GM19397 (cell line): Measurements from ENCODE around the gene BTN3A1.
"Not testable (repeated sequence)": the region's sequence is repeated elsewhere in the genome, so short reads cannot be mapped to it uniquely, and the experiment has no call there.

Experiments
- ATAC-seq: cut with Tn5 transposase; IDR thresholded peaks from one replicate; pipeline ENCODE4 v1.9.1; 2021; ENCODE audit warnings: mild to moderate bottlenecking, moderate library complexity; ENCODE audit not compliant: unreplicated experiment

The BTN3A1 gene

GRCh38 chr6:26412954-26413353 lies 10.9 kb downstream of the BTN3A1 start:
- ATAC-seq = no peak

- ATAC-seq = no peak
These were observed 12.2 kb downstream of the BTN3A1 start for GRCh38 chr6:26414281-26414680.

DNA sequence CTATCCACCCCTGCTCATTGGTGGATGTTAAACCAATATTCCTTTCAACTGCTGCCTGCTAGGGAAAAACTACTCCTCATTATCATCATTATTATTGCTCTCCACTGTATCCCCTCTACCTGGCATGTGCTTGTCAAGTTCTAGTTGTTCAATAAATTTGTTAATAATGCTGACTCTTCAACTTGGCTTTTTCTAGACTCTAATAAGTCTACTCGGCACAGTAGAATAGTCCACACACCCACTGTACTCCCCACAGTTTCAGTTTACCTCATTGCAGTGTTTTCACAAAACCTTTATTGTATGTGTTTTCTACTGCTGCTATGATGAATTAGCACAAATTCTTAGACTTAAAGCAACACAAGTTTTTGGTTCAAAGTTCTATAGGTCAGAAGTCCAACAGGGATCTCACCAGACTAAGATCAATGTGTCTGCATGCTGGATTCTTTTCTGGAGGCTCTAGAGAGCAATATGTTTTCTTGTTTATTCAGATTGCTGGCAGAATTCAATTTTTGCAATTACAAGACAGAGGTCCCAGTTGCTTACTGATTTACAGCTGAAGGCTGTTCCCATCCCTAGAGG lies 13.1 kb downstream of the BTN3A1 start:
- no peak for ATAC-seq

GRCh38 chr6:26415791-26416190 lies 13.7 kb downstream of the BTN3A1 start:
- ATAC-seq = no peak

- ATAC-seq = no peak
These were observed 14.2 kb downstream of the BTN3A1 start for GRCh38 chr6:26416288-26416687.

GRCh38 chr6:26418077-26418476 lies 16.0 kb downstream of the BTN3A1 start:
- not testable (repeated sequence) for ATAC-seq

DNA sequence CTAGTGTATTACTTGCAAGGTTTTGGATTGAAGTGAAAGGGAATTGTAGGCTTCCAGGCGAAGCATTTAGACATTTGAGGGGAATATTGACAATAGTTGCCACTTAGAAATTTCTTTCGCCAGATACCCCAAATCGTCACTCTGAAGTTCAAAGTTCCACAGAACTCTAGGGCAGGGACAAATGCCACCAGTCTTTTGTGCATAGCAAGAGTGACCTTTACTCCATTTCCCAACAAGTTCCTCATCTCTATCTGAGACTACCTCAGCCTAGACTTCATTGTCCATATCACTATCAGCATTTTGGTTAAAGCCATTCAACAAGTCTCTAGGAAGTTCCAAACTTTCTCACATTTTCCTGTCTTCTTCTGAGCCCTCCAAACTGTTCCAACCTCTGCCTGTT lies 16.7 kb downstream of the BTN3A1 start:
- ATAC-seq = not testable (repeated sequence)

DNA sequence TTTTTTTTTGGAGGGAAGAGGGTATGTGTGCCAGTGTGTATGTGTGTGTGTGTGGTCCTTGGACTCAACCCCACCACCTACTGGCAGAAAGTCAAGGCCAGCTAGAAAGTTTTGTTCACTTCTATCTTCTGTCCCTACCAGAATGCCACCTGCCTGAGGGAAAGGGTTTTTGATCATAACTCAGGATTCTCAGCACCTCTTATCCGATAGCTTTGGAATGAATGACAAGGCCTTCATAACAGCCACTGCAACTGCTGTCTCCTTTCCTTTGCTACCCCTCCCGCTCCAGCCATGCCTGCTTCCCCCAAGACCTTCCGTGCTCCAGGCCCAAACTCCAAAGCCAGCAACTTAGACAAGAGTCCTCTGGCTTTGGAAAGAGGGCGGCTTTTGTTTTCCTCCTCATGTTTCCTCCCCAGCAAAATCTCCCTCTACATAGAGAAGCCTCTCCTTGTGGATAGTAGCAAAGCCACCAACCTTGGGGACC lies 18.7 kb downstream of the BTN3A1 start:
- no peak for ATAC-seq

- ATAC-seq = no peak
These were observed 19.4 kb downstream of the BTN3A1 start for GRCh38 chr6:26421259-26422144.

DNA sequence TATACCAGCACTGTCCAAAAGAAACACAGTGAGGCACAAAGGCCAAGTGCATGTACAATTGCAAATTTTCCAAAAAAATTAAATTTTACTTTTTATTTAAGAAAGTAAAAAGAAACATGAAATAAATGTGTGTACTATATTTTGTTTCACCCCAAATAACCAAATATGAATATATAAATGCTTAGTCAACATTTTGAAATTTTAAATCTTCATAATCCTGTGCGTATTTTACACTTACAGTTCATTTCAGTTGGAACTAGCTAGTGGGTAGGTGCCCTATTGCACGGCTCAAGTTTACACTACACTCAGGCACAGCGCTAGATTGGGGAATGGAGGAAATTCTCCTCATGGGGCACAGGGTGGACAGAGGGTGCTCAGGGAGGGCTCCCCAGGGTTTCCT lies 20.3 kb downstream of the BTN3A1 start:
- ATAC-seq = no peak

DNA sequence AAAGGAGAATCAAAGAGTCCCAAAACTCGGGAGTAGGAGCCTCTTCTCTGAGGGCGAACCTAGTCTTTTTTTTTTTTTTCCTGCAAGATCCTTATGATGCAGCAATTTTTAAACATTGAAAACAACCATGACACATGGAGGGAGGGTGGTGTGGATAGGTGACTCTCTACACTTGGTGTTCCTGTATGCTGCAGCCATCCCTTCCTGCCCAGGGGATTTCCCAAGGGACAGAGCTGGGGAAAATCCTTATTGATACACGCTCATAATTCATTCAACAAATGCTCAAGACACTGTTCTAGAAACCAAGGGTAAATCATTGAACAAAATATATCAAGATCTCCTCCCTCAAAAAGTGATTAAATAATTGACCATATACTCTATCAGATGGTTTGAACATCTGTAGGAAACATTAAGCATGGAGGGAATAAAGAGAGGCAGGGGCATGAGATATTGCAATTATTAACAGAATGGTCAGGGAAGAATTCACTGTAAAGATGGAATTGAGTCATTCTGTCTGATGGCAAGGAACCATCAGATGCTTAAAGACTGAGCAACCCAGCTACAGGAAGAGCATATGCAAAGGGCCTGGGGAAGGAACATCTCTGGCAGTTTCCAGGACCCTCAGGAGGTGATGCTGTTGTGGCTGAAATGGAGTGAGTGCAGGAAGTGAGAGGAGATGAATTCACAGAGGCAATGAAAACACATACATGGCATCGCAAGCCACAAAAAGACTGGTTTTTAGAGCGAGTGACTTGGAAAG lies 24.8 kb downstream of the BTN3A1 start:
- ATAC-seq = no peak

DNA sequence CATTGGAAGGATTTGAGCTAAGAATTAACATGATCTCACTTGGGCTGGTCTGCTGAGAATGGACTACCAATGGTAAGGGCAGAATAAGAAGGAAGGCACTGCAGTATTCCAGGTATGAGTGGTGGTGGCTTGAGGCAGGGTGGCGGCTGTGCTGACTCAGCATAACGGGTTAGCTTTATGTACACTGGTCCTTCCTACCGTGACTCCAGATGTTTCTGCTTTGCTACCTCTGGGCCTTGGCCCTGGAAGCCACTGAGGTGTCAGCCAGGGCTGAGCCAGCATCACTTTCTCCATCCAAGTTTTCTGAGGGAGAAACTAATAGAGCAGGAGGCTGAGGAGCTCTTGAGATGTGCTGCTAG lies 25.4 kb downstream of the BTN3A1 start:
- no peak for ATAC-seq

DNA sequence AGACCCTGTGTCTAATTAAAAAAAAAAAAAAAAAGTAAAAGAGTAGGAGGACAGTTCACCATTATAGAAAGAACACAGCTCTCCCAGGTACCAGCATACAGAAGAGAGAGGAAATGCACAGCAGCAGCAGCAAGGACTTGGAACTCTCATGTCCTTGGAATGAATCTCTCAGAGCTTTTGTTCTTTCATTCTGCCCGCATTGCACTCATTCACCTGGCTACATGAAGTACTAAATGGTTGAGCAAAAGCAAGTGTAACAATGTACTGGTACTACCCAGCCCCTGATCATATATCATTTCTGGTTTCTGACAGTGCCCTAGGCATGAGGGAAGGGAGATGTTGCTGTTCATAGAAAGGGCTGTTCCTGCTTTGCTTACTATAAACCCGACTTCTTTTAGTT lies 26.1 kb downstream of the BTN3A1 start:
- no peak for ATAC-seq

- no peak for ATAC-seq
These were observed 28.7 kb downstream of the BTN3A1 start for GRCh38 chr6:26430787-26431186.

DNA sequence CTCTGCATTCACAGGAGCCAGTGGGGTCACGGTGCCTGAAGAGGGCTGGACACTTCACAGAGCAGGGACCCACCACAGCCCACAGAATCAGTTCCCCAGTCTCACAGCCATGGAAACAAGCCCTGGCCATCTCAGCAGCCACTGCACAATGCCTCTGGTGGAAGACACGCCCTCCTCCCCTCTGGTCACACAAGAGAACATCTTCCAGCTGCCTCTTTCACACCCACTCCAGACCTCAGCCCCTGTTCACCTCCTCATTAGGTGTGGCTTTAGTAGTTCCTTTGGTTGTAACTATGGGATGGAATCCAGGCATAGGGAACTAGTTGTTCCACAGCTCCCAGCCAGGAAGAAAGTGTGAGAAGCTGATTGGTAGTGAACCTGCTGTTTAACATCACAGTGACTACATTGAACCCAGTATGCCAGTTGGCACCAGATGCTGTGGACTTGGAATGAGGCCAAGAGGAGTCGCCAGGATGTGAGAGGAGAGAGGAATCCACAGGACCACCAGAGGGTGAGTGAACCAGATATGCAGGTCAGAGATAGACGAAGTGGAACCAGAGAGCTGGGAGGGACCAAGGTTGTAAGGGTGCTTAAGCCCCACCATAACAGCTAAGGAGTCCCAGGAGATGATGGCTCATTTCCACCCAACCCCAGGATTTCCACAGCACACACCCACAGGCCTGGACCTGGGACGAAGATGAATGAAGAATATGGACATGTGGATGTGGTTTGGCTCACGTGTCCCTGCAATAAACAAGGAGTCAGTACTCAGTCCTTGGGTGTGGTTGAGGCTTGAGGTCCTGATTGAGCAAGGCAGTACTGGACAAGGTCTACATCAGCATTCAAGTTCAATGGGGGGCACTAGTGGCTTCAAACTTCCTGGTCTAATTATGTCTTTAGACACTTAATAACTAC lies 29.4 kb downstream of the BTN3A1 start:
- no peak for ATAC-seq

DNA sequence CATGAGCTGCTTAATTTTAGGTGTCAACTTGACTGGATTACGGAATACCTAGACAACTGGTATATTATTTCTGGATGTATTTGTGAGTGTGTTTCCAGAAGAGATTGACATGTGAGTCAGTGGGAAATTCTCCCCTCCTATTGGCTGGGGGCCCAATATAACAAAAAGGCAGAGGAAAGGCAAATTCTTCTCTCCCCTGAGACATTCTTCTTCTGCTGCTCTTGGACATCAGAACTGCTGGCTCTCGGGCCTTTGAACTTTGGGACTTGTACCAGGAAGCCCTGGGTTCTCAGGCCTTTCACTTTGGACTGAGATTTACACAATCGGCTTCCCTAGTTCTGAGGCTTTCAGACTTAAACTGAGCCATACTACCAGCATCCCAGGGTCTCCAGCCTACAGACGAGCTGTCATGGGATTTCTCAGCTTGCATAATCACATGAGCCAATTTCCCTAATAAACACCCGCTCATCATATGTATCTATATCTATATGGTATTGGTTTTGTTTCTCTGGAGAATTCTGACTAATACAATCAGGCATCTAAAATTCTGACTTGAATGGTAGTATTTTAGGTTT lies 30.6 kb downstream of the BTN3A1 start:
- no peak for ATAC-seq

DNA sequence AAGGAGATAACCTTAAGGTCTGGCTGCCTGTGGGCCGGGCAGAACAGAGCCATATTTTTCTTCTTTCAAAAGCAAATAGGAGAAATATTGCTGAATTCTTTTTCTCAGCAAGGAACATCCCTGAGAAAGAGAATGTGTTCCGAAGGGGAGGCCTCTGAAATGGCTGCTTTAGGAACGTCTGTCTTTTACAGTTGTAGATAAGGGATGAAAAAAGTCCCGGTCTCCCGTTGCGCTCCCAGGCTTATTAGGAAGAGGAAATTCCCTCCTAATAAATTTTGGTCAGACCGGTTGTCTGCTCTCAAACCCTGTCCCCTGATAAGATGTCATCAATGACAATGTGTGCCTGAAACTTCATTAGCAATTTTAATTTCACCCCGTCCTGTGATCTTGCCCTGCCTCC lies 31.6 kb downstream of the BTN3A1 start:
- not testable (repeated sequence) for ATAC-seq

GRCh38 chr6:26436018-26436417 lies 33.9 kb downstream of the BTN3A1 start:
- ATAC-seq = no peak

GRCh38 chr6:26437550-26437949 lies 35.5 kb downstream of the BTN3A1 start:
- ATAC-seq = no peak

DNA sequence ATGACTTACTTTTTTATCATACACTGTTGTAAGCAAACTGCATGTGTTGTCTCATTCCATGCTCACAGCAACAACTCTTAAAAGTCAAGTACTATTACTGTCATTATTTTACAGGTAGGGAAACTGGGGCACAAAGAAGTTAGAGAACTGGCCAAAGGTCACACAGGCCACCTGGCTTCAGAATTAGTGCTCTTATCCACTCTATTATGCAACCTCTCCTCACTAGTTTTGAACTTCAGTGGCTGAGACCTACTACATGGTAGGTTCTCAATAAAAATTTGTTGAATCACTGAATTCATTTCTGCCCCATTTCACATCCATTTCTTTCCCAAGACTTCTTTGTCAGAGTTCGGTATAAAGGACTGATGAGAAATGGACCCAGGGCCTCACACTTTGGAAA lies 35.9 kb downstream of the BTN3A1 start:
- ATAC-seq = no peak
